ENCODE measurements around the gene LMCD1. TPM values are rescaled to one million over a fixed set of nuclear protein-coding genes. Genes with fewer than 3 reads are reported as not detected.
"Not testable (repeated sequence)": the region's sequence is repeated elsewhere in the genome, so short reads cannot be mapped to it uniquely, and the experiment has no call there.

LMCD1 gene
- polyA plus RNA-seq, 5 donors = 66.9 to 81.8 (median 78.7) TPM

DNA sequence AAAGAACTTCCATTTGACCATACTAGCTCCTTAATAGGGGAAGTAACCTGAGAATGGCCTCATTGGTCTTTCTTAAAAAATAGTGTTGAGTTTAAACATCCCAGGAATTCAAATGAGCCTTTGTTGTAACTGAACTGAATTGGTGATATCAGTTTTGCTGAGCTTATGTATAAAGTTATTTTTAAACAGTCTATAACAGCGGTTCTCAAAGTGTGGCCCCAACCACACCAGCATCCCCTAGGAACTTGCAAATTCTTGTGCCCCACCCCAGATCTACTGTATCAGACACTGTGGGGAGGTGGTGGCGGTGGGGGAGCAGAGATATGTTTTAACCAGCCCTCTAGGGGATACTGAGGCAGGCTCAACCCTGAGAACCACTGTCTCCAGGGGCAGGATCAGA lies 57.0 kb downstream of the LMCD1 start:
- no peak for DNase-seq

DNA sequence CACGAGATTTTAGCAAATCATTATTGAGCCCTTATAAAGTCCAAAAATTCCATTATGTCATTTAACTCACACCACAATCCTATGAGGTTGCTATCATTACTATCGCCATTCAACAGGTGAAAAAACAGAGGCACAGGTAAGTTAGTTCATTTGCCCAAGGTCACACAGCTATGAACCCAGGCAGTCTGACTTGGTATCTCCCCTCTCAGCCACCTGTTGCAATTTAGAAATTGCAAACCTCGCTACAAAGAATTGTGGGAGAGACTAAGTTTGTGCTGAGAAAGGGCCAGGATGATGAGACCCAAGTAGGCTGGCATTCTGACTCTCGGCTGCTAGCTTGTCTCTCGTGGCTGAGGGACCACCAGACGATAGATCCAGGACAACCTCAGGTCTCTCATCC lies 57.7 kb downstream of the LMCD1 start:
- DNase-seq = no peak

DNA sequence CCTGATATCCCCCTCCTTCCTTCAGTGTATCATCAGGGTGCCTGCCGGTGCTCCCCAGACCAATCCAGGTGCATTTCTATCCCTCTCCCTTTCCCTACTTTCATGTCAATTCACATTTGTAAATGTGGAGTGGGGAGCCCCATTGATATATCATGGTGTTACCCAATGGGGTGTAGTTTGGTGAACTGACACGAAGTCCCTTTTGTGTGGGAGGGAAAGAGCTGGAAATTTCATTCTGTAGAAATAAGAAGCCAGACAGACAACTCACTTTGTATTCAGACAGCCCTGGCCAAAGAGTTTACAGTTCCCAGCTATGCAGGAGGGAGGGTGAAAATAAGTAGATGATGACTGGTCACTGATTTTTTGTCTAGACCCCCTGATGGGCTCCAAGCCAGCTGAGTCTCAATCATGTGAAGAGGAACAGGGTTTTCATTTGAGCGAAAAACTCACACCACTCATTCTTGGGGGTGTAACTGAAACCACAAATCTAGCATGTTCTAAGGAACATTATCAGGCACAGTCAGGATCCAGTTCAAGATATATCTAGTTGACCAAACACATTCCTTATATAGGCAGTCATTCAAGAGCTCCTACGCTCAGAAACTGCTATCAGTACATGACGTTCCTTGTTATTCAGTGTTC lies 58.9 kb downstream of the LMCD1 start:
- DNase-seq = no peak

GRCh38 chr3:8561370-8561769 lies 59.7 kb downstream of the LMCD1 start:
- DNase-seq = no peak

DNA sequence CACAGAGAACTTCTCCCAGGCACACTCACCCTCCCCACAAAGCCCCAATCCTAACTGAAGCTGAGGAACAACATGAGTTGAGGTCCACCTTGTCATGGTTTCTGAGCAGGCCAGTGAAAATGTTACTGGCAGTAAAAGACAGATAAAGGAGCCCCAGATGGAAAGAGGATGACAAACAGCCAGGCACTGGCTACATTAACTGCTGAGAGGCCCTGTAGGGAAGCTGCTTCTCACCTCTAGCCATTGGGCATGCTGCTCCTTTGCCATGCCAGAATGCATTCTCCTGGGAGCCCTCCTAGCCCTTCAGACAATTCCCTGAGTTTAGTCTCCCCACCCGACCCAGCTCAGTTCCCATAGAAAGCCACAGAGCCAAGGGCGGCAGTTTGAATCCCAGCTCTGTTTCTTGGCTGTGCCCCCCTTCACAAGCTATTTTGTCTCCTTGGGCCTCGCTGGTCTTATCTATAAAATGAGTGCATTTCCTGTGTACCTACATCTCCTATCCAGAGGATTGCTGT lies 60.5 kb downstream of the LMCD1 start:
- DNase-seq = no peak

GRCh38 chr3:8563146-8563545 lies 61.5 kb downstream of the LMCD1 start:
- DNase-seq = no peak

- DNase-seq = no peak
Observed at GRCh38 chr3:8563597-8563996, 62.0 kb downstream of the LMCD1 start.

GRCh38 chr3:8565376-8565775 lies 63.8 kb downstream of the LMCD1 start:
- no peak for DNase-seq

- no peak for DNase-seq
Observed at GRCh38 chr3:8567784-8568575, 66.4 kb downstream of the LMCD1 start.

DNA sequence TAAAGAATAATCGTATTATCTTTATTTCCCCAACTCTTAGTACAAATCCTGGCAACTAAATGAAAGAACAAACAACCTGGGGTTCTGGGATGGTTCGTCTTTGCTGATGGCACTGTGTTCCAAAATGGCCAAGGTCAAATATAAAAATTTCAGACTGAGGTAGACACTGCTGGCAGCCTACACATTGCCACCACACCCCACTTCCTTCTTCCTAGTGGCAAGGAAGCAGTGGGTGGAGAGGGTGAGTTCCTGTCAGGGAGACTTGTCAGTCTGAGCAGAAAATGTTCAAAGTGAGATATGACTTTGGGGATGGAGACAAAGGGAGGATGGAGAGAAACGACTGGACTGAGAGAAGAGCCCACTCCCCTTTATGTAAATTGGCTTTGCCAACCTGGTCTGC lies 69.6 kb downstream of the LMCD1 start:
- no peak for DNase-seq

- DNase-seq = no peak
Observed at GRCh38 chr3:8573342-8573926, 71.8 kb downstream of the LMCD1 start.

DNA sequence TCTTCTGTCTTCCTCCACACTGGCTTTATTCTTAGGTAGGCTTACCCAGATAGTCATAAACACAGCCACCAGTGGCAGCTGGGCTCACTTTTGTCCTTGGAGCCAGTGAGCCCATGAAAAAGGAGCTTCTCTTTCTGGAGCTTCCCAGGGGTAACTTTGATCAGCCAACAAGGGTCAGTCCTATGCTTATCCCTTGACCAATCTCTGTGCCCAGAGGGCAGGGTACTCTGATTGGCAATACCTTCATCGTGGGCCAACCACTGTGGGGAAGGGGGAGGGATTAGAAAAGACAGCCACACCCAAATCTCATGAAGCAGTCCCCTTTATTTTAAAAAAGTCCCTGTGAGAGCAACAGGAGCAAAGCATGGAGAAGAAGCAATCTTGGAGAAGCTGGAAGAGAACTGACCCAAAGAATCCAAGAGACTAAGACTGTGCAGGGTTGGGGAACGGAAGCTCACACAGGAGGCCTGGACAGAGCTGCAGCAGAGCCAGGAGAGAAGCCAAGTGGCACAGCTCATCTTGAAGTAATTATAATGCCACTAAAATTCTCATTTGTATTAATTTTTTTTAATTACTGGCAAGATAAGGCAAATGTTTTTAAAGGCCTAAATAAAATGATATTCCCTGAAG lies 72.5 kb downstream of the LMCD1 start:
- DNase-seq = no peak

DNA sequence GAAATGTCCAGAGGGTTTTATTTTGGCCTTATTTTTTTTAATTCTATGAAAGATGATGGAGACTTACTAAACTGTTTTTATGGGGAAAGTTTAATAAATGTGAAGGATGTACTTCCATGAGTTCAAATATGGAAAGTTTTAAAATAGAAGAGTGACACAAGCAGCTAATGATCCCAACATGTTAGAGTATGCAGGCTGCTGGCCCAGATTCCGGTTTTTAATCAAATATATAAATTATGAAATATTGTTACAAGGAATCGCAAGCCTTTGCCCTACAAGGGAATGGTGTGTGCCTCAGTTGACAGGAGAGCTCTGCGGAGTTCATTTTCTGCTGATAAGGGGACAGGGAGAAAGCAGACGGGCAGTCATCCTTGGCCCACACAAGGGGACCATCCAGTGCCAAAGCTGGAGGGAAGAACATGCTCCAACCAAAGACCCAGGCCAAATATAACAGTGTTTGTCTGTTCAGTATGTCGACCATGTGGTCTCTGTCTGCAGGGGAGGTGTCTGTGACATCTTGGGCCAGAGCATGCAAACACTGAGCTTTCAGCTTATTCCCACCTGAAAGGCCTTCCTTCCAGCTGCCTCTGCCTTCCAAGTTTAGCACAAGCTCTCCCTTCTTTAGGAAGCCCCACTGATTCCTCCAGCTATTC lies 73.2 kb downstream of the LMCD1 start:
- no peak for DNase-seq

DNA sequence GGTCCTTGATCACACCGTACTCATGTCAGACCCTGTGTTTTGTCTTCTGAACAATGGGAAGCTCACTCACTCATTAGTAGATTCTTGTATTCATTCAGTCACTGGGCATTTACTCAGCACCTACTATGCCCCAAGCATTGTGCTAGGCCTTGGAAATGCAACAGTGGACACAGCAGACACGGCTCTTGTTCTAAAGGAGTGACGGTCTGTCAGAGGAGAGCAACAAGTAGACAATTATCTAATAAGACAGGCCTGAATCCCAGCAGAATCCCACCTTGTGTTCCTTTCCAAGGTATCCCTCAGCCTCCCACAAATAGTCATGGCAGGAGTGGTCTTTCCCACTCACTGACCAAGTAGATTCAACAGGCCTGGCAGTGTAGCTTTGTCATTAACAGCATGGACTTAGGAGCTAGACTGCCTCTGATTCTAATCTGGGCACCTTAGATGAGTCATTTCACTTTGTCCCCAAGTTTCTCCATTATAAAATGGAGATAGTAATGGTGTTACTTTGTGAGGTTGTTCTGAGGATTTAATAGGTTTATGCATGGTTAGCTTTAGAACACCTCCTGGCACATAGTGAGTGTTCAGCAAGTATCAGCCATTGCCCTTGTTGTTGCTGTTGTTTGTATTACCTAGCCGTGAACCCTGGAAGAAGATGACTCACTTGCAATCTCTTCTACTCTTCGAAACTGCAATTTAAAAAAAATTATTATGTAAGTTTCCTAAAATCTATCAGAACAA lies 73.9 kb downstream of the LMCD1 start:
- no peak for DNase-seq

DNA sequence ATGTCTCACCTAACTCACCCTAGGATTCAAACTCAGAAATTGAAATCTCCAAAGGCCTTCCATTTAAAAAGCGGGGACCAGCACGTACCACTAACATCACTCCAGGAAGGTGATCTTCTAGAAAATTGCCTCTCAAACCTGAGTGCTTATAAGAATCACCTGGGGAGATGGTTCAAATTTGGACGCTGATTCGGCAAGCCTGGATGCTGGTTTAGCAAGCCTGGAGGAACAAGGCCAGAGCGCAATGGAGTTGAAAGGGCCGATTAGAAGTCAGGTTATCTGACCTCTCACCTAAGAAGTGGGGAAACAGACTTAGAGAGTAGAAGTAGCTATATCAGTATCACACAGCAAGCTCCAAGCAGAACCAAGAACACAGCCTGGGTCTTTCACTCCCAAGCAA lies 74.8 kb downstream of the LMCD1 start:
- DNase-seq = no peak

GRCh38 chr3:8576841-8577571 lies 75.4 kb downstream of the LMCD1 start:
- no peak for DNase-seq

GRCh38 chr3:8578282-8578681 lies 76.7 kb downstream of the LMCD1 start:
- no peak for DNase-seq

GRCh38 chr3:8579096-8579495 lies 77.5 kb downstream of the LMCD1 start:
- no peak for DNase-seq

DNA sequence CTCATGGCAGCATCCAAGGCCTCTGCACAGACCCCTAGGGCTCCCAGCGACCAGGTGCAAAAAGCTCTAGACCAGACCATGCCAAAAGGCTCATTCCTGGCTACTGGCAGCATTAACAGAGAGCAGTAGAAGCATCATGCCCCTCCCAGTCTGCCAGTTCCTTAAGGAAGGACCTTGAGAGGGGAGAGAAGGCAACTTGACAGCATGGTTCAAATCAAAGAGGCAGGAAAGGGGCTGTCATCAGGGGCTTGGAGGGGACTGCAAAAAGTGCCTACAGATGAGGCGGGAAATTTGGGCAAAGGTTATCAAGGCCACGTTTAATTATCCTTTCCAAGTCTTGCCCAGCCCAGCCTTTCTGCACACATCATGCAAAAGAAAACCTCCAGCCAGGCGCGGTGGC lies 78.3 kb downstream of the LMCD1 start:
- no peak for DNase-seq

DNA sequence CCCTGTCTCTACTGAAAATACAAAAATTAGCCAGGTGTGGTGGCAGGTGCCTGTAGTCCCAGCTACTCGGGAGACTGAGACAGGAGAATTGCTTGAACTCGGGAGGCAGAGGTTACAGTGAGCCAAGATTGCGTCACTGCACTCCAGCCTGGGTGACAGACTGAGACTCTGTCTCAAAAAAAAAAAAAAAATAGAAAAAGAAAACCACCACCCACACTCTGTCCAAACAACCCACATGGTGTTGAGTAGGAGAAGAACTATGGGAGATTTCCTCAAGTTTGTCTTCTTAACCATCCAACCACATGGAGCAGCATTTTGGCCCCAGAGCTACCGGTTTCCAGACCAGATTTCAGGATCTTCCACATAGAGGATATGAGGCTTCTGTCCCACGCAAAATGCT lies 78.8 kb downstream of the LMCD1 start:
- not testable (repeated sequence) for DNase-seq

DNA sequence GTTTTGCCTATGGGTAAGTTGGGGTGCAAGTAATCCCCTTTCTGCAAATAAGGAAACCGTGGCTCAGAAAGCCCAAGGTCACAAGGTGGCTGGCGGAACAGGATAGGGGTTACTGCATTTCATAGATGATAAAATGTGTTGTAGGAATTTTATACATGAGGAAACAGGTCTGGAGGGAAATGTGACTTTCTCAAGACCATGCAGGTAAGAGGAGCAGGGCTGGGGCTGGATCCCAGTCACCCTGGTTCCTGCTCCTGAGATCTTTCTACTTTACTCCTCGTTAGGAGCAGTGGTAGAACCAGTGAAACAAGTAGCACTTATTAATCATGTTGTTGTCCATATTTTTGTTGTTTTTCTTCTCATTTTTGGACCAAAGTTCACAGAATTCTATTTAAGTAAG lies 79.8 kb downstream of the LMCD1 start:
- no peak for DNase-seq

All from right lung (tissue), 5 donors.